ENCODE results near the gene PRSS21.

PRSS21 gene

DNA sequence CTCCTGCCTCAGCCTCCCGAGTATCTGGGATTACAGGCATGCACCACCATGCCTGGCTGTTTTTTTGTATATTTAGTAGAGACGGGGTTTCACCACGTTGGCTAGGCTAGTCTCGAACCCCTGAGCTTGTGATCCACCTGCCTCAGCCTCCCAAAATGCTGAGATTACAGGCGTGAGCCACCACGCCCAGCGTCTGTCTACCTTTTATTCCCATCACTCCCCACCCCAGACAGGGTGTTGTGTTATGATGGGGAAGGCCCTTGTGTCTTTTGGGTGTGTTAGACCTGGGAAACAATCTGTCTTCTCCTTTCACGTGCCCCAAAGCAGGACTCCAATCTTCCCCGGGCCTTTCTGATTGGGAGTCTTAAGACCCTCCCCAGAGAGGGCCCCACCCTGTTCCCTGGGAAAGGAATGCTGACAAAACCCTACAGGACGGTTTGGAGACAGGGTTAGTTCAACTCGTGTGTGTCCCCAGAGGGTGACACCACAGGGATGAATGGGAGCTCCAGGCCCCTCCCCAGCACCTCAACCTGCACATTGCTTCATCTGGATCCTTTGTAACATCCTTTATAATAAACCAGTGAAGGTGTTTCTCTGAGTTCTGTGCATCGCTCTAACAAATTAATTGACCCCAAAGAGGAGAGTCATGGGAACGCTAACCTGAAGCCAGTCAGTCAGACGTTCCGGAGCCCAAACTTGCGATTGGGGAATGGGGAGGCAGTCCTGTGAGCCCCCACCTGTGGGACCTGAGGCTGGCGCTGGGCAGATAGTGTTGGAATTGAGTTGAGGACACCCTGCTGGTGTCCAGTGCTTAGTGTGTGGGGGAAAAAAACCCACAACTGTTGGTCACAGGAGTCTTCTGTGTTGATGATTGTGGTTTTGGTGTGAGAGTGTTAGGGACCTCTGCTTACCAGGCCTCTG lies 36.8 kb upstream of the PRSS21 start:
- DNase-seq (ENCODE audit: low read depth), result no peak

DNA sequence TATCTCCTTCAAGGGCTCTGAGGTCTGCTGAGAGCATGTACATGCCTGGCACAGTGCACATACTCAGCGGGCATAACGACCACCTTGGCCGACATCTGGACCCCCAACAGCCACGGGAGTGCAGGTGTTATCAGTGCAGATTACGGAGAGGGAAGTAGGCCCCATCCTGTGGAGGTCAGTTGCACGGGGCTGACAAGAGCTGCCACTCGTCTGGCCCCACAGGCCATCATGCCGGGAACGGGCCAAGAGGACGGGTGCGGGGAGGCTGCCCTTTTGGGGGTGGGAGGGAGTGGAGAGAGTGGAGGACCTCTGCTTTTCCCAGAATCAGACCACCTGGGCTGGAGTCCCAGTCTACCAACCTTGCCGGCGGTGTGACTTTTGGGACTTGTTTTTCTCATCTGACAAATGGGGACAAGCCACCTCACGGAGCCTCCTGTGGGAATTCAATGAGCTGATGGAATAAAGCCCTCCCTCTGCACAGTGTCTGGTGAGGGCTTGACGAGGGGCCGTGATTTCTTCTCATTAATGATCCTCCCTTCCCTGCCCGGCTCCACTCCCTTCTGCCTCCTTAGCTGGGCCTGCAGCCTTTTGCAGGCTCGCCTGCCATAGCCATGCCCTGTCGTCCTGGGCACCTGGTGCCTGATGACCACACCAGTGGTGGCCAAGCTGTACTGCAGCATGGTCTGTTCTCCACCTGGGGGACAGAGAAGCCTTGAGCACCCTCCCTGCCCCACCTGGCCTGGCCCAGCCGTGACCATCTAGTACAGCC lies 34.3 kb upstream of the PRSS21 start:
- DNase-seq (ENCODE audit: low read depth), result no peak

DNA sequence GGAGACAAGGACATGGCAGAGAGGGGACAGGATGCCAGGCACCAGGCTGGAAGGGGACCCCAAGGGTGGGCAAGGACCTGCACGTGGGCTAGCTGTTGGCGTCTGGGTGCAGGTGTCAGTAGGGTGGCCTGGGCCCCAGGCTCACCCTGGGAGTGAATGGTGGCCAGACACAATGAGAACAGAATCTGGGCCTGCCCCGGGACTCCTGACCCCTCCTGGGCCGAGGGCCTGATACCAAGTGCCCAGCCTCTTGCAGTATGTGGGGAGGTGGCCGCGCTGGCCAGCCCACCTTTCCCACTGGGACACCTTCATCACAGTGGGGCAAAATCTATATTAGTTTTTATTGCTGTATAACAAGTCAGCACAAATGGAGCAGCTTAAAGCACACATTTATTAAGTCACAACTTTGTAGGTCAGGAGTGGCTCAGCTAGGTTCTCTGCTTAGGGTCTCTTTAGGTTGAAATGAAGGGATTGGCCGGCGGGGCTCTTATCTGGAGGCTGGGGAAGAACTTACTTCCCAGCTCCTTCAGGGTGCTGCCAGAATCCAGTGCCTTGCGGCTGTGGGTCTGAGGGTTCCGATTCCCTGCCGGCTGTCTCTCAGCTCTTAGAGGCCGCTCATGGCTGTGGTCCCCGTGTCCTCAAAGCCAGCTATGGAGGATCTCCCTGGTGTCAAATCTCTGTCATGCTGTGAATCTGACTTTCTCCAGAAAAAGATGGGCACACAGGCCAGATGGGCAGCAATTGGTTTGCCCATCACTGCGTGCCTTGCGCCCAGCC lies 33.3 kb upstream of the PRSS21 start:
- DNase-seq (ENCODE audit: low read depth), result no peak

DNA sequence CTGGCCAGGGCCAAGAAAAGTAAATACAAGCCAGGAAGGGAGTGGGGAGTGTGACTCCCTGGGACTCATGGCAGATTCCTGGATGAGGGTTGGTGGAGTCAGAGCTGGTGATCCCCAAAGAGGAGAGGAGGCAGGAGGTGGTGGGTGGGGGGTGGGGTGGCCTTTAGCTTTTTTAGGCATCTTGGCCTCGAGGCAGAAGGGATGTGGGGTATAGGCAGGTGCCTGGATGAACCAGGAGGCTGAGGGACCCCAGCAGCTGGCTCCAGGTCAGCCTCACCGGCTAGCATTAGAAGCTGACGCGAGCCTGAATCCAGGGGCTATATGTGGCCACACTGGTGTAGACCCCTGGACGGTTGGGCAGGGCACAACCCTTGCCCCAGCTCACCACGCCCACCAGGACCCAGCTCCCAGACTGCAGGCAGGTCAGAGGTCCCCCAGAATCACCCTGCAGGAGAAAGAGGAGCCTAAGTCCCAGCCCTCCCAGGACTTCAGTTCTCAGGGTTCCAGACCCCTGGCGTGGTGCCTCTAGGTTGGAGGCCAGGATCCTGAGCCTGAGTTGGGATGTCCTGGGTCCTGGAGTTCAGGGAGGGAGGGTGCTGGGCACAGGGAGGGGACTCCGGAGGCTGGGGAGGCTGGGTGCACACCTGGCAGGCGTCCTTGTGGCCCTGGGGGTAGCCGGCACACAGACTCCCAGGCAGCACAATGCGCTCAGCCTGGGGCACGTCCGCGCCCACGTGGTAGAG lies 32.5 kb upstream of the PRSS21 start:
- DNase-seq (ENCODE audit: low read depth), result no peak

DNA sequence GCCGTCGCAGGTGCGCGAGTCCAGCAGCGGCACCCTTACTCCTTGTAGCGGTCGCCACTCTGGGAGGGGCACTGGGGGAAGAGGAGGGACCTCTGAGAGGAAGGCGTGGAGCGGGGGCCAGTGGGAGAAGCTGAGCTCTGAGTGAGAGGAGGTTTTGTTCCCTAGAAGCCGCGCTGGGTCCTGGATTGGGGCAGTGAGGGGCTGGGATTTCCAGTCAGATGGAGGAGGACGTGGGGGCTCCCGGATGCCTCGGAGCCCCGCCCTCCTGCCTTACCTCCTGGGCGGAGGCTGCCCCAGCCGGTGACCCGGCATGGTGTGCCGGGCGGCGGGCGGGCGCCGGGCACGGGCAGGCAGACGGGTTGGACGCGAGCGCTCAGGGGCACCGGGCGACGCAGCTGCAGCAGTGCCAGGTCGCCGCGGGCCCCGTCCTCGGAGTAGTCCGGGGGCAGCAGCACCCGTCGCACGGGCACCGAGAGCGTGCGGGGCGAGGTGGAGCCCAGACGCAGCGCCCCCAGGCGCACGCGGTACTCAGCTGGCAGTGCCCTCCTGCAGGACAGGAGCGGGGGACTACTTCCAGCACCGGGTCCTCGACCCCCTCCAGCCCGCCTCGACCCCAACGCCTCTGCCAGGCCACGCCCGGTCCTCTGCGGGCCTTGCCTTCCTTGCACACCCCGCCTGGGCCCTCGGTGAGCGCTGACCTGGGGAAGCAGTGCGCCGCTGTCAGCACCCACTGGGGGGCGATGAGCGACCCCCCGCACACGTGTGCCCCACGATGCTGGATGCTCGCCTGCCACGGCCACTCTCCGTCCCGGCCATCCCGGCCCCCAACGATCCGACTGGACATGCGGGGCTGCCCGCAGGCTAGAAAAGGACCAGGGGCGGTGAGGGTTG lies 31.7 kb upstream of the PRSS21 start:
- no peak for DNase-seq (ENCODE audit: low read depth)

DNA sequence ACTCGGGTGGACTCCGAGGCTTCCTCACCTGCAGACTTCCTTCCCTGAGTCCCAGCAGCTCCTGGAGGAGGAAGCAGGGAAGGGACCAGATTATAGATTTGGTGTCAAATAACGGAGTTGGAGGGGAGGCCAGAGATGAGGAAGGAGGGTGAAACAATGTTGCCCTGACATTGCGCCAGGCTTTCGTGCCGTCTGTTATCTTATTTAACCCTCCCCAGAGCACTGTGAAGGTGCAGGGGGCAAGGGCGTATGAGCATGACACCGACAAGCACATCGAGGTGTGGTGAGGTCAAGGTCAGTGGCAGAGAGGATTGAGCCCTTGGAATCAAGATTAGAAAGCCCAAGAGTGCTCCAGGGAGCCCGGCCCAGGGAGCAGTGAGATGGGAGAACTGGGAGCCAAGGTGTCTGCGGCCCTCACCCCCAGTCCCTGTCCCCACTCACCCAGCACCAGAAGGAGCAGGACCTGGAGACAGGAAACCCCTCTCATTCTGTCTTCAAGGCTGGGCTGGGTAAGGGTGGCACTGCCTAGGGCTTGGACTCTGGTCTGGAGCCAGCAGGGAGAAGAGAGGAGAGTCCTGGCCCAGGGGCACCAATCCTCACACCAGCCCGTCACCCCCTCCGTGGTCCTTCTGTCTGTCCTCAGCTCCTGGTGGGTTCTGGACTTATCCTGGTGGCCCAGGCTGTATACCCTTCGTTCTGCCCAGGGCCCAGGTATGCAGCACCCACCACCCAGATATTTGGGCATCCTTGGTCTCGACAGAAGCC lies 30.8 kb upstream of the PRSS21 start:
- no peak for DNase-seq (ENCODE audit: low read depth)

DNA sequence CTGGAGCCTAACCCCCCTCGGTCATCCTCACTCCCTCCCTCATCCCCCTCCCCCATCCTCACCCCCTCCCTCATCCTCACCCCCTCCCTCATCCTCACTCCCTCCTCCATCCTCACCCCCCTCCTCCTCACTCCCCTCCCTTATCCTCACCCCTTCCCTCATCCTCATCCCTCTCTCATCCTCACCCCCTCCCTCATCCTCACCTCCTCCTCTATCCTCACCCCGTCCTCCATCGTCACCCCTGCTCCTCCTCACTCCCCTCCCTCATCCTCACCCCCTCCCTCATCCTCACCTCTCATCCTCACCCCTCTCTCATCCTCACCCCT lies 30.2 kb upstream of the PRSS21 start:
- DNase-seq (ENCODE audit: low read depth), result no peak

DNA sequence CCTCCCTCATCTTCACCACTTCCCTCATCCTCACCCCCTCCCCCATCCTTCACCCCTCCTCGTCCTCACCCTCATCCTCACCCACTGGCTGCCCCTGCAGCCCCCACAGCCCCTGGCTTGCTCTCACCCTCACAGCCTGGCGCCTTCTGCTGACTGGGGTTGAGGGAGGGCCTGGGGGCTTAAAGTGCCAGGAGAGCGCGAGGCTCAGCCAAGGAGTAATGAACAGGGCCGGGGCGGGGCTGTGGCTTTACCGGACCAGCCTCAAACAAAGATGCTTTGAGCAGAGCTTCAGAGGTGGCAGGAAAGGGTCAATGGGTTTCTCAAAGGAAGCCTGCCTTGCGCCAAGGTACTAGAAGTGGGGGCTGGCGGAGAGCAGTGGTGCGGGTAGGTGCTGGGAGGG lies 29.6 kb upstream of the PRSS21 start, which contains the start of gene PRSS33:
Gene PRSS33 (minus strand): TSS at position 155 of the 400 bp plus-strand sequence. CDS start 1,013 bp downstream, outside the sequence.
- no peak for DNase-seq (ENCODE audit: low read depth)

DNA sequence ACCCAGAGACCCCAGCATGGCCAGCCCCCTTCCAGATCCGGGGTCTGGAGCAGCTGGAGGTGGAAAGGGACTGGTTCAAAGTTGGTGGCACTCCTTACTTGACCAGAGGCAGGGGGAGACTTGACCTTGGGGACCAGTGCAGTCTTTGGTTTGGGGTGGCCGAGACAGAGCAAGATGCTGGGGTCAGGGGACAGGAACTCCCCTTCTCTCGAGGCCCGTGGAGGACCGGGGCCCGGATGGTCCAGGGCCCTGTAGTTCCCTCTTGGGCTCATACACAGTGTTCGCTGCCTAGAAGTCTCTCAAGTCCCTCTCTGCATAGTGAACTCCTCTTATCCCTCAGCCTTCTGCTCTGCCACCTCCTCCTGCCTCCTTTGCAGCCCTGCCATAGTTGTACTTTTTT lies 29.1 kb upstream of the PRSS21 start:
- DNase-seq (ENCODE audit: low read depth), result no peak

DNA sequence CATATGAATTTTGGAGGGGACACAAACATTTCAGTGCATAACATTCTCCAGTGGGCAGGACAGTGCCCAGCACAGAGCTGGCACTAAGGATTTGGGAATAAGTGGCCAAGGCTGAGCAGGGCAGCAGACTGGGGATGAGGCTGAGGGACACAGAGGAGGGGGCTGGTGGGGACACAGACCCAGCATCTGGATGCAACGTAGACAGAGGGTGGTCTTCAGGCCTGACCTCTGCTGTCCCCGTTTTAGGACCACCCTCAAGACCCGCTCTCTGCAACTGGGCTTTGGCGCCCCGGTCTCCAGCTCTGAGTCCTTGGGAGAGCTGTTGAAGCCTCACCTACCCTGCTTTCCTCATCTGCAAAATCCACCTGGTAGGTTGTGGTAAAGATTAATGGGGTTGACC lies 26.4 kb upstream of the PRSS21 start:
- DNase-seq (ENCODE audit: low read depth), result no peak

DNA sequence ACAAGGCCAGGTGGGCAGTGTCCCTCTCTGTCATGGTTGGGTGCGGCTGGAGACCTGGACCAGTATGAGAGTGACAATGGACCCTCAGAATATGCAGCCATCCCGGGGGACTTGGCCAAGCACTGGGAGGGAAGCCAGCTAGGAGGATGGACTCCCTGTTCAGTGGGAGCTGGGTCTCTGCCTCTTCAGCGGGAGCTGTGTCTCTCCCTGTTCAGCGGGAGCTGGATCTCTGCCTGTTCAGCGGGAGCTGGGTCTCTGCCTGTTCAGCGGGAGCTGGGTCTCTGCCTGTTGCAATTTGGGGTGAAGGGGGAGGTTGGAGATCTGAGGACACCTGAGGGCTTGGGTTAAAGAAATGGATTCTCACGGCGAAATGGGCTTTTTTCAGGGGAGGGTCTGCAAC lies 25.9 kb upstream of the PRSS21 start:
- DNase-seq (ENCODE audit: low read depth), result no peak

DNA sequence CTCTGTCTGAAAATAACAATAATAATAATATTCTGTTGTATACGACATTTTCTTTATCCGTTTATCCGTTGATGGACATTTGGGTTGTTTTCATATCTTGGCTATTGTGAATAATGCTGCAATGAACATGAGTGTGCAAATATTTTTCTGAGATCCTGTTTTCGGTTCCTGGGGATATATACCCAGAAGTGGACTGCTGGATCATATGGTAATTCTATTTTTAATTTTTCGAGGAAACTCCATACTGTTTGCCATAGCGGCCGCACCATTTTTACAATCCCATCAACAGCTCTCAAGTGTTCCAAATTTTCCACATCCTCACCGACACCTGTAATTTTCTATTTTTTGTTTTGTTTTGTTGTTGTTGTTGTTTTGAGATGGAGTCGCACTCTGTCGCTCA lies 24.1 kb upstream of the PRSS21 start:
- no peak for DNase-seq (ENCODE audit: low read depth)

DNA sequence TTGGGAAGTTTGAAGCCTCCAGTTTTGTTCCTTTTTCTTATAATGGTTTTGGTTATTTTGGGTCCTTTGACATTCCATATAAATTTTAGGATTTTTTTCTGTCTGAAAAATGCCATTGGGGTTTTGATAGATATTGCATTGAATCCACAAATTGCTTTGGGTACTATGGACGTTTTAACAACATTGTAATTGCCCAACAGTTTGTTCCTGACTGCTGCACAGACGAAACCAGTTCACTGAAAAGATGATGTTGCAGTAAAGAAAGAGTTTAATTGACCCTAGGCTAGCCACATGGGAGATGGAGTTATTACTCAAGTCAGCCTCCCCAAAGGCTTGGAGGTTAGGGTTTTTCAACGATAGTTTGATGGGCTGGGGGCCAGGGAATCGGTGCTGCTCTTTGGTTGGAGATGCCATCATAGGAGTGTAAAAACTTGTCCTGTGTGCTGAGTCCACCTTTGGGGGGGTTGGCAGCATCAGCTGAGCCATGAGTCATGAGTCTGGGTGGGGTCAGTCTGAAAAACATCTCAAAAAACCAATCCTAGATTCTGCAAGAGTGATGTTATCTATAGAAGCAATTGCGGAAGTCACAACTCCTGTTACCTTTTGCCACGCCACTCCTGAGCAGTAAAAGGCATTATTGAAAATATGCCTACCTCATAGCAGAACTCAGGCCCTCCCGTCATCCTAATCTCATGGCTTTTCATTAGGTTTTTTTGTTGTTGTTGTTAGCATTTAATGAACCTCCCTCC lies 21.5 kb upstream of the PRSS21 start:
- no peak for DNase-seq (ENCODE audit: low read depth)

DNA sequence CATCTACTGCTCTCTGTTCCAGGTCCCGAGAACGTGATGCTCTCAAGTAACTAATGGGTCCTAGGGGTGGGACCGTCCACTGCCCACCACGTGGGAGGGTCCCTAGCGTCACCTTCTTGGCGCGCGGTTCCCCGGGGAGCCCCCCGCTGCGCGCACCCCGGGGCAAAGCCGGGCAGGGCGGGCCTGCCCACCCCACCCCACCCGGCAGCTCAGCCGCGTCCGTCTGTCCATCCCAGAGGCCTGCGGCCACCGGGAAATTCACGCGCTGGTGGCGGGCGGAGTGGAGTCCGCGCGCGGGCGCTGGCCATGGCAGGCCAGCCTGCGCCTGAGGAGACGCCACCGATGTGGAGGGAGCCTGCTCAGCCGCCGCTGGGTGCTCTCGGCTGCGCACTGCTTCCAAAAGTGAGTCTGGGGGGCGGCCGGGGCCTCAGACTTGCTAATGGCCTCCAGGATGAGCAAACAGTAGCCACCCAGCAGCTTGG lies 18.3 kb upstream of the PRSS21 start:
- no peak for DNase-seq (ENCODE audit: low read depth)

DNA sequence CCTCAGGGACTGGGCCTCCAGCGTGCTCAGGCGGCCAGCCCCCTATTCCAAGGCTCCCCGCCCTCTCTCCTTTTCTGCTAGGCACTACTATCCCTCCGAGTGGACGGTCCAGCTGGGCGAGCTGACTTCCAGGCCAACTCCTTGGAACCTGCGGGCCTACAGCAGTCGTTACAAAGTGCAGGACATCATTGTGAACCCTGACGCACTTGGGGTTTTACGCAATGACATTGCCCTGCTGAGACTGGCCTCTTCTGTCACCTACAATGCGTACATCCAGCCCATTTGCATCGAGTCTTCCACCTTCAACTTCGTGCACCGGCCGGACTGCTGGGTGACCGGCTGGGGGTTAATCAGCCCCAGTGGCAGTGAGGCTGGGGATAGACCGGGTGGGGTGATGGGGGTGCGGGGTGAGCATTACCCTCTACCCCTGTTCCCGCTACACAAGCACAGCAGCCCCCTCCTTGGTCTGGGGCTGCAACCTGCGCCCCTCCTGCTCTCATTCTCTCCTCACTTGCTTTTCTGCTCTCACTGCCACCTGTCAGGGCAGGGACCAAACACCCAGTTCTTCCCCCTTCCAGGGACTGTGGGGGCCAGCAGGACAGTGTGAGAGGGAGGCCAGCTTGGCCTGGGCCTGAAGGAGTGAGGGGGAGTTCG lies 17.7 kb upstream of the PRSS21 start:
- DNase-seq (ENCODE audit: low read depth), result no peak

DNA sequence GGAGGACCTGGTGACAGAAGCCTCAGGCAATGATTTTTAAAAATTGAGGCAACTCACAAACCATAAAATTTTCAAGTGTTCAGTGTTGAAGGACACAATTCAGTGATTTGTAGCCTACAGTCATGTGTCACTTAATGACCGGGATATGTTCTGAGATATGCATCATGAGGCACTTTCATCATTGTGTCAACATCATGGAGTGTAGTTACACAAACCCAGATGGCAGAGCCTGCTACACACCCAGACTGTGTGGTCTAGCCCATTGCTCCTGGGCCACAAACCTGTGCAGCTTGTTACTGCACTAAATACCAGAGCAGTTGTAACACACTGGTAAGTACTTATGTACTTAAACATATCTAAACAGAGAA lies 17.2 kb upstream of the PRSS21 start:
- no peak for DNase-seq (ENCODE audit: low read depth)

DNA sequence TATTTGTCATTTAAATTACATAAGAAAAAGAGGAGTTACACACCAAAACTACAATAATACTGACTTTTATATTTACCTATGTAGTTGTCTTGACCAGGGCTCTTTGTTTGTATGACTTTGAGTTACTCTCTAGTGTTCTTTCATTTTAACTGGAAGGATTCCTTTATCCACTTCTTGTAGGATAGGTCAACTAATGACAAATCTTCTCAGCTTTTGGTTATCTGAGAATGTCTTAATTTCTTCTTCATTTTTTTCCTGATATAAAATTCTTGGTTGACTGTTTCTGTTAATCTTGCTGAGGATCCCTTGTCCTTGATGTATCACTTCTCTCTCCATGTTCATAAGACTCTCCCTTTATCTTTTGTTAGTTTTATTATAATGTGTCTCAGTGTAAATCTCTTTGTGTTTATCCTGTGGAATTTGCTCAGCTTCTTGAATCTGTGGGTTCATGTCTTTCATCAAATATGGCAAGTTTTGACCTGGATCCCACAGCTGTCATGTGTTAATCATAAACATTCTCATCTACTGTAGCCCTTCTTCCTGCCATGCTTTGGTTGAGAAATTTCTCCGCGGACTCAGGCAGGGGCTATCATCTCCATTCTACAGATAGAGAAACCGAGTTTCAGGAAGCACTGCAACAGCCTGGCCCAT lies 13.4 kb upstream of the PRSS21 start:
- DNase-seq (ENCODE audit: low read depth), result no peak

DNA sequence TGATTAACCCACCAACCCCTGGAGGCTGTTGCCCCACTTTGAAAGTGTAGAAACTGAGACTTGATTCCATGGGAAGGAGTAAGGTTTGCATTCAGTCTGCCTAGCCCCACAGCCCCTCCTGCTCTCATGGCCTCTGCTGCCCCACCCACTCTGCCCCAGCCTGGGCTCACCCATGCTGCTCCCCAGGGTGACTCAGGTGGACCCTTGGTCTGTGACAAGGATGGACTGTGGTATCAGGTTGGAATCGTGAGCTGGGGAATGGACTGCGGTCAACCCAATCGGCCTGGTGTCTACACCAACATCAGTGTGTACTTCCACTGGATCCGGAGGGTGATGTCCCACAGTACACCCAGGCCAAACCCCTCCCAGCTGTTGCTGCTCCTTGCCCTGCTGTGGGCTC lies 12.3 kb upstream of the PRSS21 start:
- no peak for DNase-seq (ENCODE audit: low read depth)
